GM19025 (cell line): ENCODE data around the gene CALHM1.
"Not testable (repeated sequence)": the region's sequence is repeated elsewhere in the genome, so short reads cannot be mapped to it uniquely, and the experiment has no call there.

ENCODE experiments used
- ATAC-seq: cut with Tn5 transposase; IDR thresholded peaks from one replicate; pipeline ENCODE4 v1.9.1; 2021; ENCODE audit warnings: mild to moderate bottlenecking, low read depth, moderate library complexity; ENCODE audit not compliant: unreplicated experiment

The CALHM1 gene

GRCh38 chr10:103439776-103440175, 18.9 kb downstream of the CALHM1 start:
- no peak for ATAC-seq

- no peak for ATAC-seq
Observed at GRCh38 chr10:103433858-103434257, 24.8 kb downstream of the CALHM1 start.

DNA sequence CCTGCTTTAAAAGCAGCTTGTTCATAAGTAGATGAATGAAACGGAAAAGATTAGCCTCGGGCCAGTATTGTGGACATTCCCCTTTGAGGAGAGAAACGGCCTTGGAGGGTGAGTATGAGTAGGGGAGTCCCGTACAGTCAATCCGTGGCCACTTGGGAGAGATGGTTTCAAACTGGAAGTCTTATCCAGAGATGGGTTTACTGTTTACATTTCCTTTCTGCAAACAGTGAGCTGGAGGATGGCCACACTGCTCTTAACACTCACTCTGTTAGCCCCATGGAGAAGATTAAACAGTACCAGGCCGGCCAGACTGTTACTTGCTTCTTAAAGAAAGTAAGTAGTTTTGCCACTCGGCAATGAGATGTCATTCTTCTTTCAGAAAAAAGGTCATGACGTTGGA, 26.8 kb downstream of the CALHM1 start:
- ATAC-seq, result no peak

- ATAC-seq, result no peak
Observed at GRCh38 chr10:103429647-103430046, 29.1 kb downstream of the CALHM1 start.

DNA sequence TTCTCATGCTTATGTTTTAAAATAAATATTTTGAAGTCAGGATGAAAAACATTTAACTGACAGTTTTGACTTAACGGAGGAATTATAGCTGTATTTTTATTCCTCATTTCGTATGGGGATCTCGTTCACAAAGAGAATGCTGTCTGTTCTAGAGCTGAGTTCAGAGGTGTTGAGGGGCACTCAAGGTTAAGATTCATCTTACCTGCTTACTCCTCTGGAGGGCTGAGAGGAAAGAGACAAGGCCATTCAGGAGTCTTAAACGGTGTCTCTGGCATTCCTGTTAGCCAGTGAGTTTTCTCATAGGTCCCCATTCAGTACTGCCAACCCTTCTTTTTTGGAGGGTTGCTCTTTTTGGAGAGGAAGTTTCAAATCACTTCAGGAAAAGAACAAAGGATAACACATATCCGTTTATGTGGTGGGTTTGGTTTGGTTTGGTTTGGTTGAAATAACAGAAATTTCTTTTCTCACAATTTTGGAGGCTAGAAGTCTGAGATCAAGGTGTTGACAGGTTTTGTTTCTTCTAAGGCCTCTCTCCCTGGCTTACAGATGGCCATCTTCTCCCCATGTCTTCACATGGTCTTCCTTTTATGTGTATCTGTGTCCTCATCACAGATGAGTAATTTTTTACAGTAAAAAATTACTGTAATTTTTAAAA, 29.6 kb downstream of the CALHM1 start:
- ATAC-seq, result no peak

GRCh38 chr10:103427866-103428265, 30.8 kb downstream of the CALHM1 start:
- ATAC-seq, result no peak

DNA sequence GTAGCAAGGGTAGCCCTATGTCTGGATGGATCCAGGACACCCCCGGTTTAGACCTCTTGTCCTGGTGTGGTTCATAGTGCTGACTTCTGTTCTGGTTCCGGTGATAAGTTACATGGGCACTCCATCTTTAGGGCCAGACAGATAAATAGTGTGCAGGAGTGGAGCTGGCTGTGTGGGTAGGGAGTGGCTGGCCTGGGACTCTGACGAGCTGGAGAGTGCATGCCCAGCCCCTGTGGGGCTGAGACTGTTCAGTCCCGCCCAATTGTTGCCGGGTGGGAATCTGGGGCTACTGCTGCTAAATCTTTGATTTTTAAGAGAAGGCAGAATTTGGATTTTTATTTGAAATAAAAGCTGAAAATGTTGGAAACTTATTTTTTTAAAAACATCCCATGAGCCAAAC, 35.0 kb downstream of the CALHM1 start:
- no peak for ATAC-seq

DNA sequence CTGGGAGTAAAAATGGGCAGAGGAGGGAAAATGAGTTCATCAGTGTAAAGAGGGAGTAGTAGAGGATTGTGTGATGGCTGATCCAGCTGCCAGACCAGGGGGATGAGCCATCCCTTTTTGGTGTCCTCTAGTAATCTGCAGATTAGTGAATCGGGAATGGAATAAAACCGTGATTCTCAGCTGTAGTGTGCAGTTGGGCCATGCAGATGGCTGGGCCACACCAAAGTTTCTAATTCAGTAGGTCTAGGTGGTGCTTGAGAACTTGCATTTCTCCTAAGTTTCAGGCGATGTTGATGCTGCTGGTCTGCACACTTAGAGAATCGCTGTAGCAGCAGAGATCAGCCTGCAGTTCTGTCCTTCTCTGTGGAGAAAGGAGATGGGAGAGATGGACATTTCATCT, 39.6 kb downstream of the CALHM1 start:
- no peak for ATAC-seq

- no peak for ATAC-seq
Observed at GRCh38 chr10:103417601-103418000, 41.1 kb downstream of the CALHM1 start.

GRCh38 chr10:103417148-103417469, 41.6 kb downstream of the CALHM1 start:
- ATAC-seq, result not testable (repeated sequence)

GRCh38 chr10:103416436-103417147, 42.1 kb downstream of the CALHM1 start:
- ATAC-seq, result no peak

DNA sequence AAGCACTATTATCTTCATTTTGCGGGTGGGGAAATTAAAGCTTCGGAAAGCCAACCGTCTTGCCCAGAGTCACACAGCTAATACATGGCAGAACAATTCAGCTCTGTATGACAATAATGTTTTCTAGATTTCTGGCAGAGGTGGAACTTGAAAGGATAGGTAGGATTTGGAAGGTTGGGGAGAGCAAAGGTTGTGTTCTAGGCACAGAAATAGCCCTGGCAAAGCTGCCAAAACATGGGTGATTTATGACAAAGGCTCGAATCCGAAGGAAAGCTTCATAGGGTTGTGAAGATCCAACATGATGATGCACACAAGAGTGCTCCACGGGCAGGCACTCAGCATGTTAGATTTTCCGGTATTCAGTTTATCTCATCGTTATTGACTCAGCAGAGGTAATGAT, 43.1 kb downstream of the CALHM1 start:
- no peak for ATAC-seq

DNA sequence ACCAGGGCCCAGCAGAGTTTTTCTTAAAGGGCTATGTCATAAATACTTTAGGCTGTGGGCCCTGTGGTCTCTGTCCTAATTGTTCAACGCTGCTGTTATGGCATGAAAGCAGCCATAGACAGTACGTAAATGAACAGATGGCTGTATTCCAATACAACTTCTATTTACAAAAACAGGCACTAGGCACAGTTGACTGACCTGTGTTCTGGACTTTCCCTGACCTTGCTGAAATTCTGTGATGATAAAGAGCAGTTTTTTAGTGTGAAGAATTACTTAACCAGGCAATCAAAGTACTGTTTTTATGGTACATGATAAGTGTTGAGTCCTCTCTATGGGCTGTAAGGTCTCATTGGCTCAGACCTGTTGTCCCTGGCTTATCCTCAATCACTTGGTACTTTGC, 45.1 kb downstream of the CALHM1 start:
- ATAC-seq, result no peak
